Measurements from ENCODE around the gene CCNY. TPM values are rescaled to one million over a fixed set of nuclear protein-coding genes. Genes with fewer than 3 reads are reported as not detected.

The CCNY gene
- total RNA-seq, 3 donors from 2014 or later (not counting 1 experiment from before 2014, with no cell fraction given) = 71.0 to 87.2 (median 74.3) TPM

- Mint-ChIP-seq H3K4me1 (peaks cover 75 to 77% of the 10 kb centered on the region in 2 donors), H3K27ac (peak overlapping the region; percentile 61 to 80), H3K27me3 (ENCODE audit: low read depth in 2 of 2) (no peaks in the 10 kb centered on the region), H3K9me3 (no peaks in the 10 kb centered on the region), H3K4me3 (peak overlapping the region; percentile 22), H3K36me3 (no peaks in the 10 kb centered on the region)
- H3K9me3 ChIP-seq (ENCODE audit: control insufficient read depth, insufficient read depth, low read length) = no peaks in the 10 kb centered on the region
- H3K36me3 ChIP-seq (ENCODE audit: control insufficient read depth, insufficient read depth, low read length) = no peaks in the 10 kb centered on the region
- H3K27ac ChIP-seq (ENCODE audit: low read length) = no peak overlapping the region
- intact Hi-C loops (cut with micrococcal nuclease) = loop anchor here (5.0 kb wide), 1 partner anchor 143 kb away; no protein-coding TSS in a partner anchor
- no peak for DNase-seq
- 88% methylated on average over 2 of the region's 2 CpGs for WGBS (ENCODE audit: insufficient coverage)
- ATAC-seq = no peak
- H3K27me3 ChIP-seq (ENCODE audit: control insufficient read depth, insufficient read depth, low read length) = no peaks in the 10 kb centered on the region
- H3K4me3 ChIP-seq (ENCODE audit: low read length) = no peak overlapping the region
- no peak for TF ChIP-seq CTCF (IDR thresholded peaks at IDR 0.05)
- H3K4me1 ChIP-seq (ENCODE audit: control insufficient read depth, insufficient read depth, low read length) = peaks cover 30% of the 10 kb centered on the region
These were observed 3.6 kb downstream of the CCNY start for GRCh38 chr10:35339942-35340341.

- H3K27ac Mint-ChIP-seq = peak overlapping the region; percentile 61 to 80
- intact Hi-C loops (cut with micrococcal nuclease) = no loop called here
- 48% methylated on average over 6 of the region's 6 CpGs for WGBS (ENCODE audit: insufficient coverage)
- H3K36me3 ChIP-seq (ENCODE audit: control insufficient read depth, insufficient read depth, low read length) = no peaks in the 10 kb centered on the region
- no peaks in the 10 kb centered on the region for H3K27me3 Mint-ChIP-seq (ENCODE audit: low read depth in 2 of 2)
- H3K9me3 Mint-ChIP-seq = no peaks in the 10 kb centered on the region
- H3K4me3 Mint-ChIP-seq = peak overlapping the region; percentile 25
- peak overlapping the region; percentile 37 for H3K27ac ChIP-seq (ENCODE audit: low read length)
- peaks cover 74 to 75% of the 10 kb centered on the region in 2 donors for H3K4me1 Mint-ChIP-seq
- no peaks in the 10 kb centered on the region for H3K9me3 ChIP-seq (ENCODE audit: control insufficient read depth, insufficient read depth, low read length)
- H3K4me3 ChIP-seq (ENCODE audit: low read length) = no peak overlapping the region
- peaks cover 21% of the 10 kb centered on the region for H3K4me1 ChIP-seq (ENCODE audit: control insufficient read depth, insufficient read depth, low read length)
- no peak for ATAC-seq
- TF ChIP-seq CTCF (IDR thresholded peaks at IDR 0.05) = no peak
- DNase-seq = no peak
- H3K36me3 Mint-ChIP-seq = no peaks in the 10 kb centered on the region
- H3K27me3 ChIP-seq (ENCODE audit: control insufficient read depth, insufficient read depth, low read length) = no peaks in the 10 kb centered on the region
These were observed 4.7 kb downstream of the CCNY start for GRCh38 chr10:35340975-35341374.

- Mint-ChIP-seq H3K36me3 (no peaks in the 10 kb centered on the region), H3K27ac (peak overlapping the region; percentile 61 to 80), H3K27me3 (ENCODE audit: low read depth in 2 of 2) (no peaks in the 10 kb centered on the region), H3K4me3 (peak overlapping the region; percentile 25), H3K4me1 (peaks cover 74 to 80% of the 10 kb centered on the region in 2 donors), H3K9me3 (no peaks in the 10 kb centered on the region)
- Histone ChIP-seq H3K27me3 (ENCODE audit: control insufficient read depth, insufficient read depth, low read length) (no peaks in the 10 kb centered on the region), H3K27ac (ENCODE audit: low read length) (peak overlapping the region; percentile 38), H3K9me3 (ENCODE audit: control insufficient read depth, insufficient read depth, low read length) (no peaks in the 10 kb centered on the region), H3K36me3 (ENCODE audit: control insufficient read depth, insufficient read depth, low read length) (no peaks in the 10 kb centered on the region), H3K4me3 (ENCODE audit: low read length) (no peak overlapping the region), H3K4me1 (ENCODE audit: control insufficient read depth, insufficient read depth, low read length) (peaks cover 21% of the 10 kb centered on the region)
- DNase-seq (peak in 1 of 2 donors; percentile 60), ATAC-seq (peak; percentile 29 to 64 (median 37))
- WGBS (ENCODE audit: insufficient coverage) = 13% methylated on average over 4 of the region's 4 CpGs
- intact Hi-C loops (cut with micrococcal nuclease) = no loop called here
- TF ChIP-seq CTCF (IDR thresholded peaks at IDR 0.05) = no peak
These were observed 5.2 kb downstream of the CCNY start for GRCh38 chr10:35341521-35341920.

- intact Hi-C loops (cut with micrococcal nuclease) = no loop called here
- no peak overlapping the region for H3K4me3 Mint-ChIP-seq
- no peak for TF ChIP-seq CTCF (IDR thresholded peaks at IDR 0.05)
- no peaks in the 10 kb centered on the region for H3K27me3 Mint-ChIP-seq (ENCODE audit: low read depth in 2 of 2)
- no peak for ATAC-seq
- Histone ChIP-seq H3K27ac (ENCODE audit: low read length) (peak overlapping the region; percentile 38), H3K4me1 (ENCODE audit: control insufficient read depth, insufficient read depth, low read length) (peaks cover 21% of the 10 kb centered on the region), H3K9me3 (ENCODE audit: control insufficient read depth, insufficient read depth, low read length) (no peaks in the 10 kb centered on the region), H3K27me3 (ENCODE audit: control insufficient read depth, insufficient read depth, low read length) (no peaks in the 10 kb centered on the region), H3K4me3 (ENCODE audit: low read length) (no peak overlapping the region), H3K36me3 (ENCODE audit: control insufficient read depth, insufficient read depth, low read length) (no peaks in the 10 kb centered on the region)
- H3K27ac Mint-ChIP-seq = peak overlapping the region; percentile 61 to 80
- no peaks in the 10 kb centered on the region for H3K36me3 Mint-ChIP-seq
- peaks cover 79 to 83% of the 10 kb centered on the region in 2 donors for H3K4me1 Mint-ChIP-seq
- WGBS (ENCODE audit: insufficient coverage) = 90% methylated on average over 4 of the region's 5 CpGs
- DNase-seq = no peak
- no peaks in the 10 kb centered on the region for H3K9me3 Mint-ChIP-seq
These were observed 6.0 kb downstream of the CCNY start for GRCh38 chr10:35342183-35342753.
